COLO668 (cell line): ENCODE results near the gene TPO.
"Not testable (repeated sequence)": the region's sequence is repeated elsewhere in the genome, so short reads cannot be mapped to it uniquely, and the experiment has no call there.

Experiments used
- DNase-seq: peaks from one replicate; lab custom pipeline; 2025; ENCODE audit not compliant: unreplicated experiment; lab: John Stamatoyannopoulos, UW

The TPO gene

GRCh38 chr2:1413156-1413710, at the start of gene TPO:
TPO (plus strand) TSS chr2:1413463; CDS start chr2:1414409, 946 bp downstream.
- no peak for DNase-seq

- peak; percentile 57 for DNase-seq
Measured at GRCh38 chr2:1366546-1367134, 46.6 kb upstream of the TPO start.

- no peak for DNase-seq
Measured at GRCh38 chr2:1367601-1368000, 45.7 kb upstream of the TPO start.

- DNase-seq = no peak
Measured at GRCh38 chr2:1369905-1370304, 43.4 kb upstream of the TPO start.

- no peak for DNase-seq
Measured at GRCh38 chr2:1370461-1370860, 42.8 kb upstream of the TPO start.

GRCh38 chr2:1371082-1371481, 42.2 kb upstream of the TPO start:
- no peak for DNase-seq

- DNase-seq = no peak
Measured at GRCh38 chr2:1373830-1374229, 39.4 kb upstream of the TPO start.

- no peak for DNase-seq
Measured at GRCh38 chr2:1374287-1374686, 39.0 kb upstream of the TPO start.

- peak; percentile 22 for DNase-seq
Measured at GRCh38 chr2:1375794-1376193, 37.5 kb upstream of the TPO start.

- DNase-seq = no peak
Measured at GRCh38 chr2:1377473-1377872, 35.8 kb upstream of the TPO start.

GRCh38 chr2:1378456-1379150, 34.7 kb upstream of the TPO start:
- no peak for DNase-seq

GRCh38 chr2:1381644-1382043, 31.6 kb upstream of the TPO start:
- no peak for DNase-seq

GRCh38 chr2:1387954-1388725, 25.1 kb upstream of the TPO start:
- not testable (repeated sequence) for DNase-seq

GRCh38 chr2:1390118-1390517, 23.1 kb upstream of the TPO start:
- DNase-seq = not testable (repeated sequence)

- DNase-seq = no peak
Measured at GRCh38 chr2:1393321-1393720, 19.9 kb upstream of the TPO start.

GRCh38 chr2:1394709-1395408, 18.4 kb upstream of the TPO start:
- no peak for DNase-seq

- no peak for DNase-seq
Measured at GRCh38 chr2:1397350-1397749, 15.9 kb upstream of the TPO start.

GRCh38 chr2:1398191-1398590, 15.1 kb upstream of the TPO start:
- no peak for DNase-seq

GRCh38 chr2:1400943-1401735, 12.1 kb upstream of the TPO start:
- DNase-seq = no peak

GRCh38 chr2:1402064-1402463, 11.2 kb upstream of the TPO start:
- no peak for DNase-seq
